ENCODE results near the gene TMCC3. TPM values are rescaled to one million over a fixed set of nuclear protein-coding genes. Genes with fewer than 3 reads are reported as not detected.

Gene TMCC3
- total RNA-seq, 1 experiment from 2014 or later = 0.49 TPM

DNA sequence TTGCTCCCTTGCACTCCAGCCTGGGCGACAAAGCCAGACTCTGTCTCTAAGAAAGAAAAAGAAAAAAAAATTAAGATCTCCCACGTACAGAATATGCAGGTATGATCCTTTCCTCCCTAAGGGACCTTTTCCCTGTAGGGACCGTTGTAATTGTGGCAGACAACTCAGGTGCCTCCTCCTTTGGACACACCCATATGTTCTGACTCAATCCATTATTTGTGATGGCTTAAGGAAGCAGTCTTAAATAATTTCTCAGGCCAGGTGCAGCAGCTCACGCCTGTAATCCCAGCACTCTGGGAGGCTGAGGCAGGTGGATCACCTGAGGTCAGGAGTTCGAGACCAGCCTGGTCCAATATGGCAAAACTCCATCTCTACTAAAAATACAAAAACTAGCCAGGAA, 53.1 kb downstream of the TMCC3 start:
- POLR2A ChIA-PET (ENCODE audit: low non-redundant PET) = no interaction called here
- Histone ChIP-seq H3K27ac (ENCODE audit: low read depth, low read length, poor library complexity, severe bottlenecking) (no peak overlapping the region), H3K9me3 (ENCODE audit: low read depth, low read length, poor library complexity, severe bottlenecking) (no peaks in the 10 kb centered on the region), H3K36me3 (ENCODE audit: insufficient read depth, low read length, poor library complexity, severe bottlenecking) (no peaks in the 10 kb centered on the region), H3K4me3 (ENCODE audit: low read depth, low read length, poor library complexity, severe bottlenecking) (no peak overlapping the region), H3K4me1 (ENCODE audit: insufficient read depth, low read length, poor library complexity, severe bottlenecking) (no peaks in the 10 kb centered on the region), H3K27me3 (replicated peaks; ENCODE audit: insufficient read depth, low read depth, low read length, poor library complexity) (no peaks in the 10 kb centered on the region)
- intact Hi-C loops (cut with micrococcal nuclease; ENCODE audit: unreplicated experiment) = no loop called here
- CTCF ChIA-PET = no interaction called here
- DNase-seq (ENCODE audit: low spot score) = no peak
- BruUV-seq (replicated peaks) = no TSS peak
- no peak for TF ChIP-seq EZH2 (IDR thresholded peaks at IDR 0.05; ENCODE audit: borderline replicate concordance, low read depth, low read length, poor library complexity, severe bottlenecking)
- TF ChIP-seq, protein P1, sequence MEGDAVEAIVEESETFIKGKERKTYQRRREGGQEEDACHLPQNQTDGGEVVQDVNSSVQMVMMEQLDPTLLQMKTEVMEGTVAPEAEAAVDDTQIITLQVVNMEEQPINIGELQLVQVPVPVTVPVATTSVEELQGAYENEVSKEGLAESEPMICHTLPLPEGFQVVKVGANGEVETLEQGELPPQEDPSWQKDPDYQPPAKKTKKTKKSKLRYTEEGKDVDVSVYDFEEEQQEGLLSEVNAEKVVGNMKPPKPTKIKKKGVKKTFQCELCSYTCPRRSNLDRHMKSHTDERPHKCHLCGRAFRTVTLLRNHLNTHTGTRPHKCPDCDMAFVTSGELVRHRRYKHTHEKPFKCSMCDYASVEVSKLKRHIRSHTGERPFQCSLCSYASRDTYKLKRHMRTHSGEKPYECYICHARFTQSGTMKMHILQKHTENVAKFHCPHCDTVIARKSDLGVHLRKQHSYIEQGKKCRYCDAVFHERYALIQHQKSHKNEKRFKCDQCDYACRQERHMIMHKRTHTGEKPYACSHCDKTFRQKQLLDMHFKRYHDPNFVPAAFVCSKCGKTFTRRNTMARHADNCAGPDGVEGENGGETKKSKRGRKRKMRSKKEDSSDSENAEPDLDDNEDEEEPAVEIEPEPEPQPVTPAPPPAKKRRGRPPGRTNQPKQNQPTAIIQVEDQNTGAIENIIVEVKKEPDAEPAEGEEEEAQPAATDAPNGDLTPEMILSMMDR (conservative IDR thresholded peaks at IDR 0.05; ENCODE audit: low read depth, low read length) = no peak

DNA sequence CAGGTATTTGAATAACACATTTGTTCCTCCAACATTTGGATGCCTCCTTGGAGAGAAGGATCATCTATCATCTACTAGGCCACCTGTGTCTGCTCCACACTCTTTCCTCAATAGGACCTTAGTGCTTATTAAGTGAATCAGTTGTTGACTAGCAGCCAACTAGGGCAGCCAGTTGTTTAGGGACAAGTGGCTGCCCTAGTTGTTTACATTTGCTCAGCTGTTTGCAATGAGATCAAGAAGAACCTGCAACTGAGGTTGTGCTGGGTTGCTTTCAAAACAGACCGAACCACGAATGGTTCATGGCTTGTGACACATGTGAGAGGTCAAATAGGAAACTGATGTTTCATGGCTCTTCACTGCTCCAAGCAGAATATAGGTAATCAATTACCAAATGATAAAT, 53.8 kb downstream of the TMCC3 start:
- CTCF ChIA-PET = no interaction called here
- Histone ChIP-seq H3K27ac (ENCODE audit: low read depth, low read length, poor library complexity, severe bottlenecking) (no peak overlapping the region), H3K4me3 (ENCODE audit: low read depth, low read length, poor library complexity, severe bottlenecking) (no peak overlapping the region), H3K9me3 (ENCODE audit: low read depth, low read length, poor library complexity, severe bottlenecking) (no peaks in the 10 kb centered on the region), H3K27me3 (replicated peaks; ENCODE audit: insufficient read depth, low read depth, low read length, poor library complexity) (no peaks in the 10 kb centered on the region), H3K36me3 (ENCODE audit: insufficient read depth, low read length, poor library complexity, severe bottlenecking) (no peaks in the 10 kb centered on the region), H3K4me1 (ENCODE audit: insufficient read depth, low read length, poor library complexity, severe bottlenecking) (no peaks in the 10 kb centered on the region)
- POLR2A ChIA-PET (ENCODE audit: low non-redundant PET) = no interaction called here
- intact Hi-C loops (cut with micrococcal nuclease; ENCODE audit: unreplicated experiment) = no loop called here
- BruUV-seq (replicated peaks) = no TSS peak
- no peak for TF ChIP-seq EZH2 (IDR thresholded peaks at IDR 0.05; ENCODE audit: borderline replicate concordance, low read depth, low read length, poor library complexity, severe bottlenecking)
- TF ChIP-seq, protein P1 (conservative IDR thresholded peaks at IDR 0.05; ENCODE audit: low read depth, low read length) = no peak
- DNase-seq (ENCODE audit: low spot score) = no peak

DNA sequence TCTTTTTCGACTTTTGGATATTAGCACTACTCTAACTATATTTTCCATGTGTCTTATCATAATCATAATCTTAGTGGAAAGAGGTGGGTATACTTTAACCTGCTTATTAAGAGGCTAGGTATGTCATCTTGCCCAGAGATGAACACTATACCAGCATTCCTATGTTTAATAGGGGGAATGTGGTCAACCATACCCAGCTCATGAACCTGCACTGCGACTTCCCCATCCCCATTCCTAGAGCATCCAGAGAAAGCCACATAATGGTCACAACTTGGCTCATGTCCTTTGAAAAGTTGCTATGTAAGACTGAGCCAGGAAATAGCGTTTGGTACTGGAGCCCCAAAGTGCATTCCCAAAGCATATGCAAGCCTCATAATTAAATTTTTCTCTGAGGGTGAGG, 55.2 kb downstream of the TMCC3 start:
- TF ChIP-seq, protein P1 (conservative IDR thresholded peaks at IDR 0.05; ENCODE audit: low read depth, low read length) = no peak
- TF ChIP-seq EZH2 (IDR thresholded peaks at IDR 0.05; ENCODE audit: borderline replicate concordance, low read depth, low read length, poor library complexity, severe bottlenecking) = no peak
- no peak for DNase-seq (ENCODE audit: low spot score)
- H3K27me3 ChIP-seq (replicated peaks; ENCODE audit: insufficient read depth, low read depth, low read length, poor library complexity) = no peaks in the 10 kb centered on the region
- H3K4me3 ChIP-seq (ENCODE audit: low read depth, low read length, poor library complexity, severe bottlenecking) = no peak overlapping the region
- intact Hi-C loops (cut with micrococcal nuclease; ENCODE audit: unreplicated experiment) = no loop called here
- H3K9me3 ChIP-seq (ENCODE audit: low read depth, low read length, poor library complexity, severe bottlenecking) = no peaks in the 10 kb centered on the region
- POLR2A ChIA-PET (ENCODE audit: low non-redundant PET) = no interaction called here
- CTCF ChIA-PET = no interaction called here
- H3K4me1 ChIP-seq (ENCODE audit: insufficient read depth, low read length, poor library complexity, severe bottlenecking) = no peaks in the 10 kb centered on the region
- no peak overlapping the region for H3K27ac ChIP-seq (ENCODE audit: low read depth, low read length, poor library complexity, severe bottlenecking)
- H3K36me3 ChIP-seq (ENCODE audit: insufficient read depth, low read length, poor library complexity, severe bottlenecking) = no peaks in the 10 kb centered on the region
- no TSS peak for BruUV-seq (replicated peaks)
